NCI-H82 (cell line): ENCODE data around the gene COMMD1.
A peak's percentile ranks its signal among the peaks of the same experiment; 100 is the strongest.
"Not testable (repeated sequence)": the region's sequence is repeated elsewhere in the genome, so short reads cannot be mapped to it uniquely, and the experiment has no call there.

Experiments used
- DNase-seq: peaks from one replicate; lab custom pipeline; 2025; lab: John Stamatoyannopoulos, UW

Gene COMMD1

GRCh38 chr2:61905372-61906185 is at the start of gene COMMD1:
TSS of gene COMMD1 (plus strand) at chr2:61905674. CDS start at chr2:61905679, 5 bp downstream.
- DNase-seq: peak; percentile 86

DNA sequence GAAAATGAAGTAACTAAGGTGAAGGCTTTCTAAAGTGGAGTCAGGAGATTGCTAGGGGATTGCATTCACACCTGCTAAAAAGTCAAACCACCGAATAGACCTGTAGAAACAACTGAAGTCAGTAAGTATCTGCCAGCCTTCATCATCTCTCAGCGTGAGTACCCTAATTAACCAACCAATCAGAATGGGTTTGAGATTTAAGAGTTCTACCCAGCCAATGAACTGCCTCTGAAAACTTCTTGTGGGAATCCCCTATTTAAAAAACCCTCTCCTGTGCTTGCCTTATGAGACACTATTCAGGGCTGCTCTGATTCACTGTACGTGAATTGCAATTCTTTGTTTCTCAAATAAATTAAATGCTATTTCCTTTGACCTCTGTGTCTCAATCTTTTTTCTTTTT is 48.2 kb upstream of the COMMD1 start:
- no peak for DNase-seq

DNA sequence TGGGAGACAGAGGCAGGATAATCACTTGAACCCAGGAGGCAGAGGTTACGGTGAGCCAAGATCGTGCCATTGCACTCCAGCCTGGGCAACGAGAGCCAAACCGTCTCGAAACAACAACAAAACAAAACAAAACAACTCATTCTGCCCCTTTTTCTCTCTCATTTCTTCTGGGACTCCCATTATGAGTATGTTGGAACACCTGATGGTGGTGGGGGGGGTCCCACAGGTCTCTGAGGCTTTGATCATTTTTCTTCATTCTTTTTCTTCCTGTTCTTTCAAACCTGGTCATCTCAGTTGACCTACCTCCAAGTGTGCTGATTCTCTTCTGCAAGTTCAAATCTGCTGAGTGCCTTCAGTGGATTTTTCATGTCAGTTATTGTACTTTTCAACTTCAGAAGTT is 43.4 kb upstream of the COMMD1 start:
- DNase-seq: no peak

GRCh38 chr2:61866482-61867089 is 38.9 kb upstream of the COMMD1 start:
- not testable (repeated sequence) for DNase-seq

DNA sequence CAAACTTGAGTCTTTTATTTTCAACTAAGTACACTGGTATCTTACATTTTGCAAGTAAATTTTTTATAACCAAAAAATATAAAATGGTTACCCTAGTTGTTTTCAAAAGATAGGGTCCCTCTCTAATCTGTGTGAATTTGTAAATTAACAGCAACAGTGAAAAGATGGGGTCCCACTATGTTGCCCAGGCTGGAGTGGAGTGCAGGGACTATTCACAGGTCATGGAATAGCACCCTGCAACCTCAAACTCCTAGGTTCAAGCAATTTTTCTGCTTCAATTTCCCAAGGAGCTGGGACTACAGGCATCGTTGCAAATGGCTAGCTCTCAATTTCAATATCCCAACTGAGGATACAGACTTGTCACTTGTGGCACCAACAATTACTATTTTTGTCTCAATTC is 29.1 kb upstream of the COMMD1 start:
- no peak for DNase-seq

DNA sequence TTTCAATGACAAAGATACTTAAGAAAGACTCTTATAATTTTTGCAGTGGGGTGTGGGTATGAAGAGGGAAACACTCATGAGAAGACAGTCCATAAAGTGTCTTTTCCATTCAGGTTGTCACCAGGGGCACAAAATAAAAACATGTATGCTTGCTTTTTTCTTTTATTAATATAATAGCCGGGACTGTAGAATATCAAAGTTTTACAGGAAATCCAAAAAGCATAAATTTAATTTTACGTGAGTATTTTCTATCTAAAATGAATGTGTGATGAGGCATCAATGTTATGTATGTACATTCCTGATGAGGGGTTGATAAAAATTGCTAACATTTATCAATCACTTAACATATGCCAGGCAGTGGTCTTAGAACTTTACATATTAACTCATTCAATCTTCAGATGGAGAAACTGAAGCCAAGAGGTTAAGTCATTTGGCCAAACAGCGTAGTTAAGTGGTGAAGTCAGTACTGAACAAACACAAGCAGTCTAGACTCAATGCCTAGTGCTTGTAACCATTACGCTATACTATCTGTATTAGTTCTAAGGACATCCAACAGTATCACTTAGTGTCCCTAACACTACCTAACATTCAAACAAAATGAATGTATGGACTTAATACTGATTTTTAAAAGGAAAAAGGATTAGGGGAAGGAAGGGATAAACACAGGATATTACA is 27.8 kb upstream of the COMMD1 start:
- DNase-seq: no peak

GRCh38 chr2:61878761-61879160 is 26.7 kb upstream of the COMMD1 start:
- DNase-seq: no peak

GRCh38 chr2:61879351-61879750 is 26.1 kb upstream of the COMMD1 start:
- not testable (repeated sequence) for DNase-seq

DNA sequence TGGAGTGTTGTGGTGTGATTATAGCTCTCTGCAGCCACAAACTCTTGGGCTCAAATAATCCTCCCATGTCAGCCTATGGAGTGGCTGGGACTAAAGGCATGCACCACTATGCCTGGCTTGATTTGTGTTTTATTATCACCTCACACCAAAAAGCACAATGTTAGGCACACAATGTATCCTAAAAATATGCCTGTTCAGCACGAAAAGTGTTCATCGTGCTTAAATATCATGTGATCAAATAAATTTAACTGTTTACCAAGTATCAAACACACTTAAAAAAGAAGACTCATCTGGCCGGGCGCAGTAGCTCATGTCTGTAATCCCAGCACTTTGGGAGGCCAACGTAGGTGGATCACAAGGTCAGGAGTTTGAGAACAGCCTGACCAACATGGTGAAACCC is 22.6 kb upstream of the COMMD1 start:
- no peak for DNase-seq

DNA sequence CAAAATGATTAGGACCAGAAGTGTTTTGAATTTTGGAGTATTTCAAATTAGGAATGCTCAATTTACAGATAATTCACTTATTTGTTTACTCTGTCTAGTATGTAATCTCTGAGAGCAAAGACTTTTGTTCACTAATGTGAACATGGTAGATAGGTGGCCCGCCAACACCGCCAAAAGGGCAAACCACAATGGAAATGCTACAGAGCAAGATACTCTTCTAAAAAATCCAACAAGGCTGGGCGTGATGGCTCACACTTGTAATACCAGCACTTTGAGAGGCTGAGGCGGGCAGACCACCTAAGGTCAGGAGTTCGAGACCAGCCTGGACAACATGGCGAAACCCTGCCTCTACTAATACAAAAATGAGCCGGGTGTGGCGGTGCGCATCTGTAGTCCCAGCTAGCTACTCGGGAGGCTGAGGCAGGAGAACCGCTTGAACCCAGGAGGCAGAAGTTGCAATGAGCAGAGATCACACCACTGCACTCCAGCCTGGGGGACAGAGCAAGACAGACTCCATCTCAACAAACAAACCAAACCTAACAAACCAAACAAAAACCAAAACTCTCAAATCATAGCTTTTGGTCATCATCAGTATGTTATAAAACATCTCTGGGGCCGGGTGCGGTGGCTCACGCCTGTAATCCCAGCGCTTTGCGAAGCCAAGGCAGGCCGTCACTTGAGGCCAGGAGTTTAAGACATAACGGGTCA is 19.4 kb upstream of the COMMD1 start:
- DNase-seq: no peak

GRCh38 chr2:61887717-61888266 is 17.7 kb upstream of the COMMD1 start:
- peak; percentile 61 for DNase-seq

DNA sequence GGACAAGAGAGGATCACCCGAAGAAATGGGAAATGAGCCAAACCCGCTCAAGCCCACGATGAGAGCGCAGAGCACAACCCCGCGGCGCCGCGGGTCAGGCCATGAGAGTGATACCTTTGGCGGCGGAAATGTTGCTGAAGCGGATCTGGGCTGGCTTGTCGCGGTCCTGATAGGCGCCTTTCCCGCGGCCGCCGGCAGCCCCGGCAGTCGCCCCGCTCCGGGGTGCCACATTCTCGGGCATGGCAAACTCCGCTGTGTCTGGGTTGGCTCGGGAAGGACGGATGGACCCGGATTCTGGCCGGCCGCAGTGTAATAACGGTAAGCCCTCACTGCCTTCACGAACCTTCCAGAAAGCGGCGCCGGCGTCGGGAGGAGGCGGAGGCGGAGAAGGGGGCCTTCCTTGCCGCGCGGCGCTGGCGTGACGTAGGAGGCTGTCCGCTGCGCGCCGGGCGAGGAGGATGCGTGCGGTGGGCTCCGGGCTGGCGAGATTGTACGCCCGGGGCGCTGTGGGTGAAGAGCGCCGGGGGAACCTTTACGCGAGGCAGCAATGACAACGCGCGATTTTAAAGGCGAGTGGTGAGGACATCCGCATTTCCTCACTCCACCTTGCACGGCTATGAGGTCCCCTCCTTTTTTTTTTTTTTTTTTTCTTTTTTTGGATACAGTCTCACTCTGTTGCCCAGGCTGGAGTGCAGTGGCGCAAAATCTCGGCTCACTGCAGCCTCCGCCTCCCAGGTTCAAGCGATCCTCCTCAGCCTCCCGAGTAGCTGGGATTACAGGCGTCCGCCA is 17.0 kb upstream of the COMMD1 start, which contains the start of gene CCT4:
Gene CCT4, minus strand, starts transcription at position 390 of the 789 bp plus-strand sequence. Its CDS starts 149 bp downstream, at position 241.
- DNase-seq: peak; percentile 91

GRCh38 chr2:61898810-61899209 is 6.7 kb upstream of the COMMD1 start:
- peak; percentile 53 for DNase-seq

- DNase-seq: no peak
Measured at GRCh38 chr2:61900281-61900680, 5.2 kb upstream of the COMMD1 start.

- DNase-seq: peak; percentile 59
Measured at GRCh38 chr2:61906186-61906470, 654 bp downstream of the COMMD1 start.

GRCh38 chr2:61909116-61909515 is 3.6 kb downstream of the COMMD1 start:
- no peak for DNase-seq

GRCh38 chr2:61910603-61911002 is 5.1 kb downstream of the COMMD1 start:
- DNase-seq: peak; percentile 15

DNA sequence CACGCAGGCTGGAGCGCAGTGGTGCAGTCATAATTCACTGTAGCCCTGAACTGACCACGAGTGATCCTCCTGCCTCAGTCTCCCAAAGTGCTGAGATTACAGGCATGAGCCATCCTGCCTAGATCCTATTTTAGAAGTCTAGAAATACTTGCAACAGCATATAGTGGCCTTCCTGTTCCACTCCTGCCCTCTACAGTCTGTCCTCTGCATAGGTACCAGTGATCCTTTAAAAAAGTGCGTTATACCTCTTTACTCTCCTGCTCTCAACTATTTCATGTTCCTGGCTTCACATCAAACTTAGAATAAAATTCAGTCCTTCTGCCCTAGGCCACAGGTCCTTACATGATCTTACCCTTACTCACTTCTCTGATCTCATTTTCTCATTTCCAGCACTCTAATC is 6.0 kb downstream of the COMMD1 start:
- peak; percentile 36 for DNase-seq

DNA sequence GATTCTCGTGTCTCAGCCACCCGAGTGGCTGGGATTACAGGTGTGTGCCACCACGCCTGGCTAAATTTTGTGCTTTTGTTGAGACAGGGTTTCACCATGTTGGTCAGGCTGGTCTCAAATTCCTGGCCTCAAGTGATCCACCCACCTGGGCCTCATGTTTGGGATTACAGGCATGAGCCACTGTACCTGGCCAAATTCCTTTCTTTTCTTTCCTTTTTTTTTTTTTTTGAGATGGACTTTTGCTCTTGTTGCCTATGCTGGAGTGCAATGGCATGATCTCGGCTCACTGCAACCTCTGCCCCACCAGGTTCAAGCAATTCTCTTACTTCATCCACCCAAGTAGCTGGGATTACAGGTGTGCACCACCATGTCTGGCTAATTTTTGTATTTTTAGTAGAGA is 9.3 kb downstream of the COMMD1 start:
- DNase-seq: not testable (repeated sequence)

DNA sequence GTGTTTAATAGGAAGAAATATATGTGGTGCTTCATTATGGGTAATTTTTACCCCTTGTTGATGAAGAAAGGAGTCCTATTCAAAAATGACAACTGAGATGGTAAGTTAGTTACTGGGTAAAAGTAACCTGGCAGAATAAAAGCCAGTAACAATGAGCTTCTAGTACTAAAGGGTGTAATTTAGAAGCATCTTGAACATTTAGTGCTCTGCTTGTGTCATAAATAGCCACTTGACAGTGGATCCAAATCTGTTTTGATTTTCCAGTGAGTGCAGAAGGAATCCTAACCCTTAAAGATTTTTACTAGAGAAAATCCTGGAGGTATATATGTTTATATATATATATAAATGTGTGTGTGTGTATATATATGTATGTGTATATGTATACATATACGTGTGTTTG is 15.1 kb downstream of the COMMD1 start:
- no peak for DNase-seq

DNA sequence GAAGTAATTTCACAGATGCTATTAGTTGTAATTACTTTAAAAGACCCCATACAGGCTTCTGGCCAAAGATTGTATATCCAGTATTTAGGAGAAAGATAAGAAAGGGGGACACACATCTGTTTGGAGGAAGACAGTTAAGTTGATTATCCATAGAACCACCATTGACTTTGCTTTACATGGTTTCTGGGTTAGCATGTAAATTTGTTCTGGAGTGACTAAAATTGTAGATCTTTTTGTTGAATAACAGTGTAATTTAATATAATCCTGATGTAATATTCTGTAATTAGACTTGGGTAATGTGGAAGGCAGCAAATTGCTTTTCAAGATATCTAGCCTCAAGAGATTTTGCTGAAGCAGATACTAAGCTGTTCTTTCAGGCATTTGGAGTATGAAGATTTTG is 17.2 kb downstream of the COMMD1 start:
- no peak for DNase-seq
